HG03469 (cell line): Measurements from ENCODE around the gene MED13.

Experiments used
- ATAC-seq: cut with Tn5 transposase; IDR thresholded peaks from one replicate; pipeline ENCODE4 v1.9.1; 2021; ENCODE audit warnings: mild to moderate bottlenecking, moderate library complexity, moderate number of reproducible peaks; ENCODE audit not compliant: unreplicated experiment

MED13 gene

GRCh38 chr17:62062302-62062701 lies 2.8 kb downstream of the MED13 start:
- ATAC-seq, result no peak

- no peak for ATAC-seq
These were observed 5.7 kb downstream of the MED13 start for GRCh38 chr17:62059414-62059813.

- ATAC-seq, result no peak
These were observed 6.5 kb downstream of the MED13 start for GRCh38 chr17:62058611-62059010.

- no peak for ATAC-seq
These were observed 7.4 kb downstream of the MED13 start for GRCh38 chr17:62057696-62058095.

GRCh38 chr17:62052765-62053338 lies 12.2 kb downstream of the MED13 start:
- no peak for ATAC-seq

GRCh38 chr17:62051053-62051452 lies 14.0 kb downstream of the MED13 start:
- ATAC-seq, result no peak

GRCh38 chr17:62049299-62049698 lies 15.8 kb downstream of the MED13 start:
- ATAC-seq, result no peak

GRCh38 chr17:62048262-62048661 lies 16.8 kb downstream of the MED13 start:
- no peak for ATAC-seq

- no peak for ATAC-seq
These were observed 19.6 kb downstream of the MED13 start for GRCh38 chr17:62045517-62045916.

- ATAC-seq, result no peak
These were observed 20.0 kb downstream of the MED13 start for GRCh38 chr17:62045109-62045508.

- no peak for ATAC-seq
These were observed 21.5 kb downstream of the MED13 start for GRCh38 chr17:62043602-62044001.

- no peak for ATAC-seq
These were observed 21.9 kb downstream of the MED13 start for GRCh38 chr17:62043140-62043539.

- ATAC-seq, result no peak
These were observed 26.8 kb downstream of the MED13 start for GRCh38 chr17:62038248-62038647.

GRCh38 chr17:62033317-62033716 lies 31.8 kb downstream of the MED13 start:
- no peak for ATAC-seq

- ATAC-seq, result no peak
These were observed 32.6 kb downstream of the MED13 start for GRCh38 chr17:62032480-62032879.

- no peak for ATAC-seq
These were observed 34.8 kb downstream of the MED13 start for GRCh38 chr17:62030264-62030663.

- no peak for ATAC-seq
These were observed 40.2 kb downstream of the MED13 start for GRCh38 chr17:62024866-62025265.

GRCh38 chr17:62017912-62018311 lies 47.2 kb downstream of the MED13 start:
- no peak for ATAC-seq

GRCh38 chr17:62017496-62017895 lies 47.6 kb downstream of the MED13 start:
- ATAC-seq, result no peak

- no peak for ATAC-seq
These were observed 50.6 kb downstream of the MED13 start for GRCh38 chr17:62014526-62014925.

GRCh38 chr17:62009220-62009619 lies 55.9 kb downstream of the MED13 start:
- no peak for ATAC-seq

GRCh38 chr17:62008294-62008693 lies 56.8 kb downstream of the MED13 start:
- ATAC-seq, result no peak

- no peak for ATAC-seq
These were observed 60.7 kb downstream of the MED13 start for GRCh38 chr17:62004388-62004787.
